HG03442 (cell line): ENCODE measurements around the gene GAS2L1.

ENCODE experiments used
- ATAC-seq: cut with Tn5 transposase; IDR thresholded peaks from one replicate; pipeline ENCODE4 v1.9.1; 2021; ENCODE audit warnings: mild to moderate bottlenecking, moderate library complexity; ENCODE audit not compliant: unreplicated experiment

Gene GAS2L1

GRCh38 chr22:29308791-29309262 lies 2.4 kb downstream of the GAS2L1 start:
- no peak for ATAC-seq

GRCh38 chr22:29309332-29310064 lies 3.0 kb downstream of the GAS2L1 start:
- no peak for ATAC-seq

DNA sequence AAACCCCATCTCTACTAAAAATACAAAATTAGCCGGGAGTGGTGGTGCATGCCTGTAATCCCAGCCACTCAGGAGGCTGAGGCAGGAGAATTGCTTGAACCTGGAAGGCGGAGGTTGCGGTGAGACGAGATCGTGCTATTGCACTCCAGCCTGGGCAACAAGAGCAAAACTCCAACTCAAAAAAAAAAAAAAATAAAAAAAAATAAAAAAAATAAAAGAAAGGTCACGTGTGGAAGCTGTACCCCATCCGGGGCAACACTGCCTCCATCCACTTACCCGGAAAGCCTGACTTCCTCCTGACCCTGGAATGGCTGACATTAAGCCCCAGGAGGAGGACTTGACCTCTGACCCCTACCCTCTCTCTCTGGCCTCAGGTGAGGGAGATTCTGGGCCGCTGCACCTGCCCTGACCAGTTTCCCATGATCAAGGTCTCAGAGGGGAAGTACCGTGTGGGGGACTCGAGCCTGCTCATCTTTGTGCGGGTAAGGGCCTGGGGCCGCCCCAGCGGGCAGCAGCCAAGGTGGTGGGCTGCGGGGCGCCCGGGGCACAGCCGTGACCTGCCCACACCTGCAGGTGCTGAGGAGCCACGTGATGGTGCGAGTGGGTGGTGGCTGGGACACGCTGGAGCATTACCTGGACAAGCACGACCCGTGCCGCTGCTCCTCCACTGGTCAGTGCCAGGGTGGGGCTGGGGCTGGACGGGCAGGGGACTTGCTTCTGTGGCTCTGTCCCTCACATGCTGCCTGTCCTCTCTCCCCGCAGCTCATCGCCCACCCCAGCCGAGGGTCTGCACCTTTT lies 3.8 kb downstream of the GAS2L1 start:
- no peak for ATAC-seq

GRCh38 chr22:29310863-29311339 lies 4.5 kb downstream of the GAS2L1 start:
- ATAC-seq, result peak; percentile 45

DNA sequence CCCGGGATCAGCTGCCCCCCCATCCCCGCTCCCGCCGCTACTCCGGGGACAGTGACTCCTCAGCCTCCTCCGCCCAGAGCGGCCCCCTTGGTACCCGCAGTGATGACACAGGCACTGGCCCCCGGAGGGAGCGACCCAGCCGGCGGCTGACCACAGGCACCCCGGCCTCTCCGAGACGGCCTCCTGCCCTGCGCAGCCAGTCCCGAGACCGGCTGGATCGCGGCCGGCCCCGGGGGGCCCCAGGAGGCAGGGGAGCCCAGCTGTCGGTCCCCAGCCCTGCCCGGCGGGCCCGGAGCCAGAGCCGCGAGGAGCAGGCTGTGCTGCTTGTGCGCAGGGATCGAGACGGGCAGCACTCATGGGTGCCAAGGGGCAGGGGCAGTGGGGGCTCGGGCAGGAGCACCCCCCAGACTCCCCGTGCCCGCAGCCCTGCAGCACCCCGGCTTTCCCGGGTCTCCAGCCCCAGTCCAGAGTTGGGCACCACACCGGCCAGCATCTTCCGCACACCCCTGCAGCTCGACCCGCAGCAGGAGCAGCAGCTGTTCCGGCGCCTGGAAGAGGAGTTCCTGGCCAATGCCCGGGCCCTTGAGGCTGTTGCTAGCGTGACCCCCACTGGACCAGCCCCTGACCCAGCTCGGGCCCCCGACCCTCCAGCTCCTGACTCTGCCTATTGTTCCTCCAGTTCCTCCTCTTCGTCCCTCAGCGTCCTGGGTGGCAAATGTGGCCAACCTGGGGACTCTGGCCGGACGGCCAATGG lies 5.2 kb downstream of the GAS2L1 start:
- no peak for ATAC-seq

DNA sequence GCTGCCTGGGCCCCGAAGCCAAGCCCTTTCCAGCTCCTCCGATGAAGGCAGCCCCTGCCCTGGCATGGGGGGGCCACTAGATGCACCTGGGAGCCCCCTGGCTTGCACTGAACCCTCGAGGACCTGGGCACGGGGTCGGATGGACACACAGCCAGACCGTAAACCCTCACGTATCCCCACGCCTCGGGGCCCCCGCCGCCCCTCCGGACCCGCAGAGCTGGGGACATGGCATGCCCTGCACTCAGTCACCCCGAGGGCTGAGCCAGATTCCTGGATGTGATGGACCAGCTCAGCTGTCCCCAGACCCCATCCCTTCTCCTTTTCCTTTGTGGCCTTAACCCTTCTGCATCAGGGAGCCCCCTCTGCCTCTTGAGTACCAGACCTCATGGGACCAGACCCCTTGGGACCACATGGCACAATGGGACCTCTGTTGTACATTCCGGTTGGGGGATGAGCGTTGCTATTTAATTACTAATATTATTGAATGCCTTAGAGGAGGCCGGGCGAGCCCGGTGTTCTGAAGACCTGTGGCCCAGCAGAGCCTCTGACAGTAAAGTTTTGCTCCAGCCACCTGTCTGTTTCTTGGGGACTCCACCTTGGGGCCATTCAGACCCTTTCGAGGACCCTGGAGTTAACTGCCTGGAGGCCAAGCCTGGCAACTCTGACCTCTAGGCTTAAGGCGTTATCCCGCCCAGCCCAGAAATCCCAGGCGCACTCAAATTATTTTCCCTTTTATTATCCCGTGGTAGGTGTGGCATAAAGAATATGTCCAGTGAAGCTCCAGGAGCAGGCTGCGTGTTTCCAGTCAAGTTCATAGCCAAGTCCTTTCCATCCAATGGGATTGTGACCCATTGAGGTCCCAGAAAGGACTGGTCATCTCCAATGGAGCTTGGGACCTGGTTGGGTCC lies 6.0 kb downstream of the GAS2L1 start:
- ATAC-seq, result no peak

- ATAC-seq, result no peak
These were observed 6.7 kb downstream of the GAS2L1 start for GRCh38 chr22:29313126-29313575.

- ATAC-seq, result no peak
These were observed 7.4 kb downstream of the GAS2L1 start for GRCh38 chr22:29313576-29314466.

DNA sequence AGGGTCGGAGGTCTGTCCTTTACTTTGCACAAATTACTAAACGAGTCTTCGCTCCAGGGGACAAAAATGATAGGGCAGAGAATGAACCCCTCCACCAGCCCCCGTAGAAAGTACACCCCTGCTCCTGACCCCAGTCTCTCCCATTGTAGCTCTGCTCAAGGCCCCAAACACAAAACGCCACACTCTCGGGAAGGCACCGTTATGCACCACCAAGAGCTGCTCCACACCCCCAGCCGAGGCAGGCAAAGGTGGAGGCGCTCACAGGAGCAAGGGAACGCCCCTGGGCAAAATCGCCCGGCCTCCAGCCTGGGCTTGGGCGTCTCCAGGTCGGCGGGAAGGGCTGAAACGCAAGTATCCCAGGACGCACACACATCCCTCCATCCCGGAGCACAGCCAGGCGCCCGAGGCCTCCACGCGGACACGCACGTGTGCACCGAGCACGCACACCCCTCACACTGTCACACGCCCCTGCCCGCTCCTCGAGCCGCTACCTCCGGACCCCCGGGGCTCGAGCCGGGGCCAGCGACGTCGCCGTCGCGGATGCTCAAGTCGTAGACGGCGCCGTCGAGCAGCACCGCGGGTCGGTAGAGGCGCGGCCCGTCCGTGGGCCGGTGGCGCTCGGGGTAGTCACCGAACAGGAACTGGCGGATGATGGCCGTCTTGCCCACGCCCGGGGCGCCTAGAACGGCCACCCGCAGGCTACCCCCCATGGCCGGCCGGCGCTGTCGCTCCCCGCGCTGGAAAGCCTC lies 8.3 kb downstream of the GAS2L1 start:
- ATAC-seq, result no peak

GRCh38 chr22:29315286-29316140 lies 9.1 kb downstream of the GAS2L1 start, which contains the start of gene RASL10A:
Gene RASL10A (minus strand): TSS chr22:29315697. CDS start chr22:29315246, 451 bp downstream.
- ATAC-seq, result no peak

- no peak for ATAC-seq
These were observed 9.8 kb downstream of the GAS2L1 start for GRCh38 chr22:29316141-29316828.

- no peak for ATAC-seq
These were observed 11.5 kb downstream of the GAS2L1 start for GRCh38 chr22:29317827-29318454.

DNA sequence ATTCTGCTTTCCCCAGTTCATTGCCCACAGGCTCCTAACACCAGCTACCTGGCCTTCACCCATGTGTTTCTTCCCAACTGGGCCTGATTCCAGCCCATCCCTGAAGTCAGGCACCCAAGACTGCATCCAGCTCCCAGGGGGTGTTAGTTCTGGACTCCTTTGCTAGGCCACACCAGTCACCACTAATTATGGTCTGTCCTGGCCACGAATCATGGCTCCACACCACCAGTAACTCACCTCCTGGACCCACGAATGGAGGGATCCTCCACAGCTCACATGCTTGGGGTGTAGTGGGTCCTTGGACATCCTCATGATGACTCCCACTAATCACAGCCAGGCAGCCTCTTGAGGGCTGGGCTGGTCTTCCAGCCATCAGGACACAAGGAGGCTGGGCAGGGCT lies 12.6 kb downstream of the GAS2L1 start:
- no peak for ATAC-seq

DNA sequence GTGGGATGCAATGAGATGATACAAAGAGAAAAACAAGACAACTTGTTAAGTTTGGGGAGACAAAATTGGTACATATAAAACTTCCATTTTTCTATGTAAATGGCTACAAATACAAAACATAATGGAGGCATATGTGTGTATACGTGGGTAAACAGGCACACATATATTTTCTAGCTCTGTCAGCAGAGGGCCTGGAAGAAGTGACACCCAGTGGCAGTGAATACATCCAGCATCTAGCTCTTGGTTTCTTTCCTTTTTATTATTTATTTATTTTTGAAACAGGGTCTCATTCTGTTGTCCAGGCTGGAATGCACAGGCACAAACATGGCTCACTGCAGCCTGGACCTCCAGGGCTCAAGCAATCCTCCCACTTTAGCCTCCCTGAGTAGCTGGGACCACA lies 14.1 kb downstream of the GAS2L1 start:
- ATAC-seq, result no peak

GRCh38 chr22:29323641-29324040 lies 17.2 kb downstream of the GAS2L1 start:
- ATAC-seq, result no peak

GRCh38 chr22:29325356-29325755 lies 18.9 kb downstream of the GAS2L1 start:
- no peak for ATAC-seq
